ENCODE results near the gene TRAF1. TPM values are rescaled to one million over a fixed set of nuclear protein-coding genes. Genes with fewer than 3 reads are reported as not detected.

TRAF1 gene
- total RNA-seq, 1 donor from 2014 or later = 7.1 TPM

DNA sequence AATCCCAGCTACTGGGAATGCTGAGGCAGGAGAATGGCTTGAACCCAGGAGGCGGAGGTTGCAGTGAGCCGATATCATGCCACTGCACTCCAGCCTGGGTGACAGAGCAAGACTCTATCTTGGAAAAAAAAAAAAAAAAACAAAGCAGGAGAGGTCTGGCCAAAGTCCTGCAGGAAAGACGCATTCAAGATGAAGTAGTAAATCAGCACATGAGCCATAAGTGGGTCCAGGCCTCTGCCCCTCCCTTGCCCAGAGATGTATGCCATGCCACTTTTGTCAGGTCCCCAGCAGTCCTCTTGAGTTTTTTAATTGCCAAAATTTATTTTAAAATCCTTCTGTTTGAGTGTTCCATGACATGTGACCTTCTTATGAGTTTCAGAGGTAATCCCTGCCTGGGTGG lies 41.1 kb downstream of the TRAF1 start:
- no peak for TF ChIP-seq CTCF (IDR thresholded peaks at IDR 0.05)
- Mint-ChIP-seq H3K4me1 (ENCODE audit: unreplicated experiment) (peaks cover 32% of the 10 kb centered on the region), H3K9me3 (ENCODE audit: unreplicated experiment) (no peaks in the 10 kb centered on the region), H3K4me3 (ENCODE audit: unreplicated experiment) (no peak overlapping the region), H3K27me3 (ENCODE audit: unreplicated experiment) (no peaks in the 10 kb centered on the region), H3K27ac (ENCODE audit: unreplicated experiment) (peak overlapping the region; percentile 73), H3K36me3 (ENCODE audit: unreplicated experiment) (no peaks in the 10 kb centered on the region)
- no peak for DNase-seq (ENCODE audit: extremely low spot score, unreplicated experiment)

GRCh38 chr9:120883608-120883996 lies 43.0 kb downstream of the TRAF1 start:
- TF ChIP-seq CTCF (IDR thresholded peaks at IDR 0.05) = no peak
- Mint-ChIP-seq H3K4me1 (ENCODE audit: unreplicated experiment) (peaks cover 23% of the 10 kb centered on the region), H3K27me3 (ENCODE audit: unreplicated experiment) (no peaks in the 10 kb centered on the region), H3K36me3 (ENCODE audit: unreplicated experiment) (no peaks in the 10 kb centered on the region), H3K27ac (ENCODE audit: unreplicated experiment) (no peak overlapping the region), H3K4me3 (ENCODE audit: unreplicated experiment) (no peak overlapping the region), H3K9me3 (ENCODE audit: unreplicated experiment) (no peaks in the 10 kb centered on the region)
- no peak for DNase-seq (ENCODE audit: extremely low spot score, unreplicated experiment)

DNA sequence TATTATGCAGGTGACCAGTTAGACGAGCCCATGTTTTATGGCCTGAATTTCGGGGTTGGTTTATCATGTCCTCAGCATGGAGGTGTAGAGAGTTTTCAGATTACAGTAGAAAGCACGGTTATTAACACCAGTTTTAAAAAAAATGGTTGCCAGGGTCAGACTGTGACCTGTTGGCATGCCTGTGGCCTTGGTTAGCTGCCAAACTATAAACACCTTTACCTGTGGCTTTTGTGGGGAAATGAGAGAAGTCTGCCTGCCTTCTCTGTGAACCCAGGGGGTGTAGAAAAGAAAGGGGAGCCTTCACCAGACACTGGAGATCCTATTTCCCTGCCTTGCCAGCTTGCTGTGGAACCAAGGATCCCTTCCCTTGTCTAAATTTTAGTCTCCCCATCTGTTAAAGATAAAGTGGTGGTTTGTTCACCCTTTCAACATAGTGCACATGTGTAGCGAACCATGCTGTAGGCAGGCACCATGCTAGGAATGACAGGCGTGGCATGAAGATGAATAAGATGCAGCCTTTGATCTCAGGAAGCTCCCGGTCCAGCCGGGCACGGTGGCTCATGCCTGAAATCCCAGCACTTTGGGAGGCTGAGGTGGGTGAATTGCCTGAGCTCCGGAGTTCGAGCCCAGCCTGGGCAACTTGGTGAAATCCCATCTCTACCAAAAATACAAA lies 43.5 kb downstream of the TRAF1 start:
- DNase-seq (ENCODE audit: extremely low spot score, unreplicated experiment) = no peak
- no peak for TF ChIP-seq CTCF (IDR thresholded peaks at IDR 0.05)
- Mint-ChIP-seq H3K36me3 (ENCODE audit: unreplicated experiment) (no peaks in the 10 kb centered on the region), H3K9me3 (ENCODE audit: unreplicated experiment) (no peaks in the 10 kb centered on the region), H3K27me3 (ENCODE audit: unreplicated experiment) (no peaks in the 10 kb centered on the region), H3K27ac (ENCODE audit: unreplicated experiment) (no peak overlapping the region), H3K4me3 (ENCODE audit: unreplicated experiment) (no peak overlapping the region), H3K4me1 (ENCODE audit: unreplicated experiment) (peaks cover 28% of the 10 kb centered on the region)

DNA sequence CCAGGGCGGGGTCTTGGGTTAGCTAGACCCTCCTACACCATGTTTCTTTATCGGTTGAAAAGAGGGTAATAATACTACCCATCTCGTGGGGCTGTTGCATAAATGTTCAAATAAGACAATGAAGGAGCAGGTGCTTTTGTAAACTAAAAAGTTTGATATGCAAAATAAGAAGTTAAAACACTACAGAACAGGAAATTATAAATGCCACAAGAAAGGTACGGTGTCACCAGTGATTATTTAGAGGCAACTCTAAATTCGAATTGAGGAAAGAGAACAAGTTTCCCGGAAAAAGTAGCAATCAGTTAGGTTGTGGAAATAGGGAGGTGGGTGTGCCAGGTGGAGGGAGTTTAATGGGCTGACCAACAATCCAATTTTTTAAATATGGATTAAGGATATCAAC lies 47.1 kb downstream of the TRAF1 start:
- H3K4me3 Mint-ChIP-seq (ENCODE audit: unreplicated experiment) = no peak overlapping the region
- no peak for TF ChIP-seq CTCF (IDR thresholded peaks at IDR 0.05)
- H3K27me3 Mint-ChIP-seq (ENCODE audit: unreplicated experiment) = no peaks in the 10 kb centered on the region
- DNase-seq (ENCODE audit: extremely low spot score, unreplicated experiment) = no peak
- H3K9me3 Mint-ChIP-seq (ENCODE audit: unreplicated experiment) = no peaks in the 10 kb centered on the region
- peaks cover 35% of the 10 kb centered on the region for H3K4me1 Mint-ChIP-seq (ENCODE audit: unreplicated experiment)
- H3K36me3 Mint-ChIP-seq (ENCODE audit: unreplicated experiment) = peaks cover 9% of the 10 kb centered on the region
- H3K27ac Mint-ChIP-seq (ENCODE audit: unreplicated experiment) = peak overlapping the region; percentile 32

DNA sequence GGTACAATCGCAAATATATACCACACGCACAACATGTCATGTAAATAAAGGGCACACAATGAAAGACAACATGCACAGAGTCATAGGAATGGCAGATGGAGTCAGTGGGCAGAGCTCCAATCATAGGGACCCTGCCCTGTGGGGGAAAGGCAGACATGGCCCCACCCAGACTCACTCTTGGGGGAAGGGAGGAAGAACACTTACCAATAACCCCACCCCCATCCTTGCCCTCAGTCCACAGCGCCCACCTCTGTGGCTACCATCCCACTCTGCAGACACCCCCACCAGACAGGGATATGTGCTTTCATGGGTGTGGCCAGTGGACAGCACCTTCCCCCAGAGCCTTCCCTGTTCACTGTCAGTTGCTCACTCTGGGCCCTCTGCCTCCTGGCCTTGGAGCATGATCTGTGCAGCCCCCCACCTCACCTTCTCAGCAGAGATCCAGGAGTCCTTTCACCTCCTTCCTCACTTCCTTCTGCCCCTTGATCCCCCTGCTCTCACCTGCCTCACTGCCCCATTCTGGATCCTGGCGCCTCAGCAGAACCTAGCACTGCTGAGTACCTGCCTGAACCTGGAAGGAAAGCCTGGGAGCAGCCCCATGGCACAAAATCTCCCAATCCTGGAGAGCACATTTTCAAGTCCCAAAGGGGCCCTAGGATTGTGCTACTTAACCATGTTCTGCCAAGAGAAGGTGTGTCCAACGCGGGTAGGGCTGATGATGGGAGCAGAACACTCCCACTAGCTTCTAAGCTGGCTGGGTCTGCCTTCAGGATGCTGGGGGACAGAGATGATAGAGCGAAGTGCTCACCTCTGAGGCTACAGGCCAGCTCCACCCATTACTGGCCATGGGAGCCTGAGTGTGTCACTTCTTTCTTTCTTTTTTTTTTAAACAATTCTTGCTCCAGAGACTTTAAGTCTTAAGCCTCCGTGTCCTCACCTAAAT lies 48.1 kb downstream of the TRAF1 start:
- no peak for DNase-seq (ENCODE audit: extremely low spot score, unreplicated experiment)
- H3K9me3 Mint-ChIP-seq (ENCODE audit: unreplicated experiment) = no peaks in the 10 kb centered on the region
- peaks cover 19% of the 10 kb centered on the region for H3K36me3 Mint-ChIP-seq (ENCODE audit: unreplicated experiment)
- H3K27ac Mint-ChIP-seq (ENCODE audit: unreplicated experiment) = peak overlapping the region; percentile 58
- peak overlapping the region; percentile 80 for H3K4me3 Mint-ChIP-seq (ENCODE audit: unreplicated experiment)
- H3K27me3 Mint-ChIP-seq (ENCODE audit: unreplicated experiment) = no peaks in the 10 kb centered on the region
- no peak for TF ChIP-seq CTCF (IDR thresholded peaks at IDR 0.05)
- H3K4me1 Mint-ChIP-seq (ENCODE audit: unreplicated experiment) = peaks cover 44% of the 10 kb centered on the region

Measured in osteocyte (in vitro differentiated cells).